ENCODE measurements around the gene EFCAB10.

Gene EFCAB10, protein sequence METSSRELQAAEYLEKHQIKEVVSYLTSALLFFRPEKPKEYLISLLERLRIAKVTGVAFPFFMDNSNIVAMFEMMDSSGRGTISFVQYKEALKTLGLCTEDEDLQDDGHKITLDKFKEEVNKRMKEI

DNA sequence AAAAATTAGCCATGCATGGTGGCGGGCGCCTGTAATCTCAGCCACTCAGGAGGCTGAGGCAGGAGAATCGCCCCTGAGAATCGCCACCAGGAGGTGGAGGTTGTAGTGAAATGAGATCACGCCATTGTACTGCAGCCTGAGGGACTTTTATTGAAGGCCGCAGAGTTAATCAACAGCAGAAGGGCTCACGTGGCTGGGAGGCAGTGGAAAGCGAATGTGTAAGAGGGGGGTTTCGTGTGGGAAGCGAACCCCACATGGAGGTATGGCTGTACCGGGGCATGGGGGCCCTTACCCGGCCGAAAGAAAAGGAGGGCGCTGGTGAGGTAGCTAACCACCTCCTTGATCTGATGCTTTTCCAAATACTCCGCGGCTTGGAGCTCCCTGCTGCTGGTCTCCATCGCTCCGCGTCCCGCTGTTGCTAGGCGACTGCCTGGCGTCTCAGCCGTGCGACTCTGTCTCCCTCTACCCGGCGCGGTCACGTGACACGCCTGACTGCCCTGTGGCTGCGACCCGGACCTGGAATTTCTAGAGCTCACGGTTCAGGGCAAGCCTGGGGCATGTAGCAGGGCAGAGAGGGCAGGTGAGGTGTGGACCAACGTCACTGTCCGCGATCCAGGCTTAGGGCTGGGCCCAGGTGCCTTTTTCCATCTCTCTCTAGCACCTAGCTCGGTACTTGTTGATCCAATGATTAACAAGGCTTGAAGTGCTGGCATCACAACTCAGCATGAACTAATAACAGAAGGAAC lies at the start of gene EFCAB10:
Gene EFCAB10 (minus strand): TSS at position 428 of the 746 bp plus-strand sequence. CDS start 30 bp downstream, at position 398.
- peak within 1 kb of the TSS; percentile 58; the same call in 1 of the 2 replicates for H3K9ac ChIP-seq (ENCODE audit: low read depth, low read length)
- no peaks in the 10 kb centered on the region for H3K4me1 ChIP-seq (ENCODE audit: insufficient read depth, low read length)
- H3K9me3 ChIP-seq (ENCODE audit: control insufficient read depth, insufficient read depth, low read length): peaks cover 3% of the 10 kb centered on the region; the same call in 1 of the 2 replicates
- H3K36me3 ChIP-seq (ENCODE audit: insufficient read depth, low read length): no peaks in the 10 kb centered on the region

DNA sequence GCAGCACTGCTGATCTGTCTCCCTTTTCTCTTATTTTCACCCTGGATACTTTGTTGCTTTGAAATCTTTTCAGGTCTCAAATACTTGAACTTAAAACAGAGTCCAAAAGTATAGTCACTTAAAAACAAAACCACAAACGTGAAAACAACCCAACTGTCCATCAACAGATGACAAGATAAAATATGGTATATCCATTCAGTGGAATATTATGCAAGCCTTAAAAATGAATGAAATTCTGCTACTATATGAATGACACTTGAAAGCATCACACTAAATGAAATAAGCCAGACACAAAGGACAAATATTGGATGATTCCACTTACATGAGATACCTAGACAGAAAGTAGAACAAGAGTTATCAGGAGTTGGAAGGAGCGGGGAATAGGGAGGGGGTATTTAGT lies 44.7 kb upstream of the EFCAB10 start:
- Histone ChIP-seq H3K9me3 (ENCODE audit: control insufficient read depth, insufficient read depth, low read length) (peaks cover 3% of the 10 kb centered on the region; the same call in 1 of the 2 replicates), H3K9ac (ENCODE audit: low read depth, low read length) (no peak overlapping the region), H3K4me1 (ENCODE audit: insufficient read depth, low read length) (no peaks in the 10 kb centered on the region), H3K36me3 (ENCODE audit: insufficient read depth, low read length) (peaks cover 13% of the 10 kb centered on the region; the same call in 1 of the 2 replicates)

DNA sequence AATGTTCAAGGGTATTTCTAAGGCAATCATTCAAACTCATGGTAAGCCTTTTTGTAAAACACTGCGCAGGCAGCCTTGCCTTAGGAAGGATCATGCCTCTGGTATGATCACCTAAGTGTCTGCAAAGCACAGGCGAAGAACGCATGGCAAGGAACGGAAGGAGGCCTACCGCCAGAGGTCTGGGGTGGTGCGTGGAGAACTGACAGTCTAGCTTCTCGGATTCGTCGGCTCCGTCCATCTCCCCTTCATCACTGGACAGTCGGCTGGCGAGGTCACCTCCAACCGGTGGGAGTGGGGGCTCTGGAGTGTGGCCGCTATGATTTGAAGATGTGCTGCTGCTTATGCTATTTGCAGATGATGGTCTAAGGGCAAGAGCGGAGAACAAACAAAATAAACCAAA lies 42.6 kb upstream of the EFCAB10 start:
- Histone ChIP-seq H3K9ac (ENCODE audit: low read depth, low read length) (no peak overlapping the region), H3K36me3 (ENCODE audit: insufficient read depth, low read length) (peaks cover 15% of the 10 kb centered on the region; the same call in 1 of the 2 replicates), H3K9me3 (ENCODE audit: control insufficient read depth, insufficient read depth, low read length) (peaks cover 3% of the 10 kb centered on the region; the same call in 1 of the 2 replicates), H3K4me1 (ENCODE audit: insufficient read depth, low read length) (no peaks in the 10 kb centered on the region)

DNA sequence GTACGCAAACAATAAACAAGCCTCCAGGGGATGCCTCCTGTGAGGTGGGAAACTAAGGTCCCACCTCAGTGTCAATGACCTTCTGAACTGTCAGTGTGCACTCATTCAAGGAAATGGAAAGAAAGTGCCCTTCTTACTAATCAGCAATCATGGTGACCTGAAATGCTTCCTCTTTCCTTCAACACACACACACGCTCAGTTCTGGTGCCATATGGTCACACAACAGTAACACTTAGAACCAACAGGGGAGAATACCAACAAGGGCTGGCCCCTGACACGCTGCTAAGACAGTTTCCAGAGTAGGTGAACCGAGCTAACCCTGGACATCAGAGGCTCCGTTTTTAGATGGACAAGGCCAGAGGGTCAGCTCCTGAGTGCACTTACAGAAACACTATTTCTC lies 42.1 kb upstream of the EFCAB10 start:
- Histone ChIP-seq H3K36me3 (ENCODE audit: insufficient read depth, low read length) (peaks cover 15% of the 10 kb centered on the region; the same call in 1 of the 2 replicates), H3K9me3 (ENCODE audit: control insufficient read depth, insufficient read depth, low read length) (peaks cover 3% of the 10 kb centered on the region; the same call in 1 of the 2 replicates), H3K9ac (ENCODE audit: low read depth, low read length) (no peak overlapping the region), H3K4me1 (ENCODE audit: insufficient read depth, low read length) (no peaks in the 10 kb centered on the region)

- H3K36me3 ChIP-seq (ENCODE audit: insufficient read depth, low read length): peaks cover 15% of the 10 kb centered on the region; the same call in 1 of the 2 replicates
- H3K9ac ChIP-seq (ENCODE audit: low read depth, low read length): no peak overlapping the region
- peaks cover 3% of the 10 kb centered on the region; the same call in 1 of the 2 replicates for H3K9me3 ChIP-seq (ENCODE audit: control insufficient read depth, insufficient read depth, low read length)
- H3K4me1 ChIP-seq (ENCODE audit: insufficient read depth, low read length): no peaks in the 10 kb centered on the region
Observed at GRCh38 chr7:105622106-105622731, 40.9 kb upstream of the EFCAB10 start.

DNA sequence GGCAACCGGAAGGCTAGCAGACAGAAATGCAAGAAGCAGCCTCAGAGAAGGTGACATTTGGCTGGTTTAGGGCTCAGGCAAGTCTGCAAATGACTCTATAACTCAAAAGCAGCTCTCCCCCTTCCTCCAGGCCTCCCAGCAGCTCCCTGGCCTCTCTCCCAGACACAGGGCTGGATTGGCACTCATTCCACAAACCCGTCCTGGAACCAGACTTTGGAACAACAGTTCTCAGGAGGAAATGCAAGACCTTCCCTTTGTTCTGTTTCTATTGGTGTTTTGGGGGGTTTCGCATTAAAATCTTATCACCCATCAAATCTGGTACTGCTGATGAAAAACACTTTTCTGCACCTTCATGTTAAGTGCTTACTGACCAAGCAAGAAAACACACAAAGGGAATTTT lies 40.3 kb upstream of the EFCAB10 start:
- Histone ChIP-seq H3K9me3 (ENCODE audit: control insufficient read depth, insufficient read depth, low read length) (peaks cover 3% of the 10 kb centered on the region; the same call in 1 of the 2 replicates), H3K4me1 (ENCODE audit: insufficient read depth, low read length) (no peaks in the 10 kb centered on the region), H3K9ac (ENCODE audit: low read depth, low read length) (no peak overlapping the region), H3K36me3 (ENCODE audit: insufficient read depth, low read length) (peaks cover 13% of the 10 kb centered on the region; the same call in 1 of the 2 replicates)

GRCh38 chr7:105621176-105621575 lies 39.9 kb upstream of the EFCAB10 start:
- peaks cover 9% of the 10 kb centered on the region; the same call in 1 of the 2 replicates for H3K36me3 ChIP-seq (ENCODE audit: insufficient read depth, low read length)
- peaks cover 2% of the 10 kb centered on the region; the same call in 1 of the 2 replicates for H3K9me3 ChIP-seq (ENCODE audit: control insufficient read depth, insufficient read depth, low read length)

DNA sequence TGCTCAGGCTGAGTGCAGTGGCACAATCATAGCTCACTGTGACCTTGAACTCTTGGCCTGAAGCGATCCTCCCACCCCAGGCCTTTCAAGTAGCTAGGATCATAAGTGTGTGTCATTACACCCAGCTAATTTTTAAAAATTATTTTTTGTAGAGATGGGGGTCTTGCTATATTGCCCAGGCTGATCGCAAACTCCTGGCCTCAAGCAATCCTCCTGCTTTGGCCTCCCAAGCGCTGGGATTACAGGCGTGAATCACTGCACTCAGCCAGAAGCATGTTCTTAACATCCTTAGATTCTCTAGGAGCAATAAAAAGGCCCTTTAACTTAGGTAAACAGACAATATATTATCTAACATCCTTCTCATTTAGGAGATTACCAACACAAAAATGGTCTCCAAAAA lies 38.3 kb upstream of the EFCAB10 start:
- Histone ChIP-seq H3K9me3 (ENCODE audit: control insufficient read depth, insufficient read depth, low read length) (no peaks in the 10 kb centered on the region), H3K4me1 (ENCODE audit: insufficient read depth, low read length) (no peaks in the 10 kb centered on the region), H3K36me3 (ENCODE audit: insufficient read depth, low read length) (peaks cover 9% of the 10 kb centered on the region; the same call in 1 of the 2 replicates), H3K9ac (ENCODE audit: low read depth, low read length) (no peak overlapping the region)

More at GRCh38 chr7:105621176-105621575, 39.9 kb upstream of the EFCAB10 start:
- H3K9ac ChIP-seq (ENCODE audit: low read depth, low read length): no peak overlapping the region
- no peaks in the 10 kb centered on the region for H3K4me1 ChIP-seq (ENCODE audit: insufficient read depth, low read length)

DNA sequence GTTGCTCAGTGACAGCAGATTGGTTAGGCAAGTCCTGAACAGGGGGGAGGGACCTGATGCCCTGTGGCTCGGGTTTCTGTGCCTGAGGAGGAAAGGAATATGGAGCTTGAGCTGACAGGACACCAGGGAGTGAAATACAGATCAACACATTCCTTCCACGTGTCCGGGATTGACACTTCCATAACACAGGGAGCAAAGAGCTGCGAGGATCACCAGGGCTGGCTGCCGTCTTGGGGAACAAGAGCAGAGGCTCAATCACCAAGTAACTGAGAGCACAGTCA lies 36.7 kb upstream of the EFCAB10 start:
- peaks cover 7% of the 10 kb centered on the region; the same call in 1 of the 2 replicates for H3K36me3 ChIP-seq (ENCODE audit: insufficient read depth, low read length)
- H3K9ac ChIP-seq (ENCODE audit: low read depth, low read length): no peak overlapping the region
- no peaks in the 10 kb centered on the region for H3K4me1 ChIP-seq (ENCODE audit: insufficient read depth, low read length)
- H3K9me3 ChIP-seq (ENCODE audit: control insufficient read depth, insufficient read depth, low read length): no peaks in the 10 kb centered on the region

GRCh38 chr7:105617280-105618015 lies 36.2 kb upstream of the EFCAB10 start:
- Histone ChIP-seq H3K9me3 (ENCODE audit: control insufficient read depth, insufficient read depth, low read length) (no peaks in the 10 kb centered on the region), H3K9ac (ENCODE audit: low read depth, low read length) (no peak overlapping the region), H3K36me3 (ENCODE audit: insufficient read depth, low read length) (peaks cover 7% of the 10 kb centered on the region; the same call in 1 of the 2 replicates), H3K4me1 (ENCODE audit: insufficient read depth, low read length) (no peaks in the 10 kb centered on the region)

GRCh38 chr7:105614341-105614840 lies 33.1 kb upstream of the EFCAB10 start:
- Histone ChIP-seq H3K4me1 (ENCODE audit: insufficient read depth, low read length) (no peaks in the 10 kb centered on the region), H3K9ac (ENCODE audit: low read depth, low read length) (no peak overlapping the region), H3K9me3 (ENCODE audit: control insufficient read depth, insufficient read depth, low read length) (no peaks in the 10 kb centered on the region), H3K36me3 (ENCODE audit: insufficient read depth, low read length) (peaks cover 2% of the 10 kb centered on the region; the same call in 1 of the 2 replicates)

DNA sequence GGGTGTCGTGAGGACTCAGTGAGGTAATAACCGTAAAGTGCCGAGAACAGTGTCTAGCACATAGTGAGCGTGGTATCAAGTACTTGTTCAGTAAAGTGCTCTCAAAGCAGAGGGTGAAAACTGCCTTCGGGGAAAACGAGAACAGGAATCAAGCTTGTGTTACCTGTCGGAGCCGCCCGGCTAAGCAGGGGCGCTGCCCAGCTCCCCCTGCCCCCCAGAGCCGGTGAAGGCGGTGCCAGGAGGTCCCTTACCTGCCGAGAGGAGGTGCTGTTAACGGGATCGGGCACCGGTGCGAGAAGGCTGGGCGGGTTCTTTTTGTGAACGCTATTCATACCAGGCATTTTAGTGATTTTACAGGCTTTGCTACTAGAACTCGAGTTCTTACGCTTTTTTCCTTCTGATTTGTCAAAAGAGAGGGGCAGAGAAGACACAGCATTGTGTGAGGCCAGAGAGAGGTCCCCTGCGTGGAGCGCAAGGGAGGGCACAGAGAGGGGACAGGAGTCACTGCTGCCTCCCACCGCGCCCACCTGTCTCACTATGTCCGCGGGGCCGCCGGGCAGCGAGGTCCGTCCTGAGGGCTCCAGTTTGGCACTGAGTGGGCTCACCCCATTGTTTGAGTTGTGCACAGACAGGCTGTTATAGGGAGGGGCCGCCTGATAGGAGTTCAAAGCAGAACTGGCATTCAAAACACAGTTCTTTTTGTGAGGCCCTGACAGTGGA lies 32.5 kb upstream of the EFCAB10 start:
- Histone ChIP-seq H3K36me3 (ENCODE audit: insufficient read depth, low read length) (peaks cover 2% of the 10 kb centered on the region; the same call in 1 of the 2 replicates), H3K9me3 (ENCODE audit: control insufficient read depth, insufficient read depth, low read length) (no peaks in the 10 kb centered on the region), H3K9ac (ENCODE audit: low read depth, low read length) (no peak overlapping the region), H3K4me1 (ENCODE audit: insufficient read depth, low read length) (no peaks in the 10 kb centered on the region)

GRCh38 chr7:105612806-105613205 lies 31.5 kb upstream of the EFCAB10 start:
- Histone ChIP-seq H3K9me3 (ENCODE audit: control insufficient read depth, insufficient read depth, low read length) (no peaks in the 10 kb centered on the region), H3K4me1 (ENCODE audit: insufficient read depth, low read length) (no peaks in the 10 kb centered on the region), H3K9ac (ENCODE audit: low read depth, low read length) (no peak overlapping the region), H3K36me3 (ENCODE audit: insufficient read depth, low read length) (peaks cover 2% of the 10 kb centered on the region; the same call in 1 of the 2 replicates)
